Activated naive CD8-positive, alpha-beta T cell treated with anti-CD3 and anti-CD28 coated beads, Interleukin-2, amount 50 U/mL, for 24 hours (primary cell): ENCODE measurements around the gene TBC1D16.

Experiments
- ATAC-seq: fragments of 150-1000 bp; cut with Tn5 transposase; one replicate; pipeline ENCODE4 v1.10.0; 2021
- DNase-seq: peaks from one replicate; pipeline ENCODE4 v3.0.0; 2021
- H3K27ac Mint-ChIP-seq: one replicate; pipeline ENCODE4 v1.8.0; 2021; ENCODE audit warnings: mild to moderate bottlenecking, mixed read lengths
- H3K27me3 Mint-ChIP-seq: one replicate; pipeline ENCODE4 v1.8.0; 2021; ENCODE audit warnings: mixed read lengths
- H3K36me3 Mint-ChIP-seq: one replicate; pipeline ENCODE4 v1.8.0; 2021; ENCODE audit warnings: low read depth, mixed read lengths
- H3K4me1 Mint-ChIP-seq: one replicate; pipeline ENCODE4 v1.8.0; 2021; ENCODE audit warnings: mixed read lengths
- H3K4me3 Mint-ChIP-seq: one replicate; pipeline ENCODE4 v1.8.0; 2021; ENCODE audit warnings: mild to moderate bottlenecking, moderate library complexity, mixed read lengths
- H3K9me3 Mint-ChIP-seq: one replicate; pipeline ENCODE4 v1.8.0; 2021; ENCODE audit warnings: mixed read lengths

Gene TBC1D16

DNA sequence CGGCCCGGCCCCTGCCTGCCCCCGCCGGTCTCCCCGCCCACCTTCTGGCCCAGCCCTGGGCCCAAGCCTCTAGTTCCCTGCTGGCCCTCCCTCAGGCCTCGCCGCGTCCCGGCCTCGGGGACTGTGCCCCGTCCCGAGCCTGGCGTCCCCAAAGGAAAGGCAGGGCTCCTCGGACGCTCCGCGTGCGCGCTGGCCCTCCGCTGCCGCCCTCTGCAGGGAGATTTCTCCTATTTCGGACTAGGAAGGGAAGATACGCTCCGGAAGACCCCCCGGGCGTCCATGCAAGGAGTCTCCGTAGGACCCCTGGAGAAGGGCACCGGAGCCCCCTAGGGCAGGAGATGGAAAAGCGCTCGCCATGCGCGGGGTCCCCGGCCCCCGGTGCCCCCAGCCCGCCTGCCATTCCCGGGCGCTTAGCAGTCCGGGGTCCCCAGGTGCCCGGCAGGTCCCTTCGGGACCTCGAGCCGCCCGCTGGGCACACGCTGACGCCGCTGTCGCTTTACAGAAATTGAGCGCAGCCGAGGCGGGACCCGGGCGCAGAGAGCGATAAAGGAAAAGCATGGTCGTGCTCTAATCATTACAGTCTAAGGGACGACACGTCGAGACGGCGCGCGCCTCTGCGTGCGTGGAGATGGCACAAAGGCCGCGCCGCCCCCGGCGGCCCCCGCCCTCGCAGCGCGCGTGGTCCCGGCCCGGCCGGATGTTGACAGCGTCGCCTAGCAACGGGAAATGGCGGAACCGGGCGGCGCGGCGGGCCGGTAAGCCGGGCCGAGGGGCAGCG lies 454 bp upstream of the TBC1D16 start, which contains the start of gene CCDC40:
Gene CCDC40, plus strand, starts transcription at position 706 of the 778 bp plus-strand sequence. Its CDS starts 21 bp downstream, at position 727.
- H3K27ac Mint-ChIP-seq: peak within 1 kb of the TSS; percentile 72
- peak; percentile 80 for DNase-seq
- H3K4me3 Mint-ChIP-seq: peak within 1 kb of the TSS; percentile 89
- peak; percentile 81 for ATAC-seq
- no peaks in the 10 kb centered on the region for H3K9me3 Mint-ChIP-seq
- no peaks in the 10 kb centered on the region for H3K36me3 Mint-ChIP-seq
- peaks cover 14% of the 10 kb centered on the region for H3K4me1 Mint-ChIP-seq
- H3K27me3 Mint-ChIP-seq: peaks cover 16% of the 10 kb centered on the region

DNA sequence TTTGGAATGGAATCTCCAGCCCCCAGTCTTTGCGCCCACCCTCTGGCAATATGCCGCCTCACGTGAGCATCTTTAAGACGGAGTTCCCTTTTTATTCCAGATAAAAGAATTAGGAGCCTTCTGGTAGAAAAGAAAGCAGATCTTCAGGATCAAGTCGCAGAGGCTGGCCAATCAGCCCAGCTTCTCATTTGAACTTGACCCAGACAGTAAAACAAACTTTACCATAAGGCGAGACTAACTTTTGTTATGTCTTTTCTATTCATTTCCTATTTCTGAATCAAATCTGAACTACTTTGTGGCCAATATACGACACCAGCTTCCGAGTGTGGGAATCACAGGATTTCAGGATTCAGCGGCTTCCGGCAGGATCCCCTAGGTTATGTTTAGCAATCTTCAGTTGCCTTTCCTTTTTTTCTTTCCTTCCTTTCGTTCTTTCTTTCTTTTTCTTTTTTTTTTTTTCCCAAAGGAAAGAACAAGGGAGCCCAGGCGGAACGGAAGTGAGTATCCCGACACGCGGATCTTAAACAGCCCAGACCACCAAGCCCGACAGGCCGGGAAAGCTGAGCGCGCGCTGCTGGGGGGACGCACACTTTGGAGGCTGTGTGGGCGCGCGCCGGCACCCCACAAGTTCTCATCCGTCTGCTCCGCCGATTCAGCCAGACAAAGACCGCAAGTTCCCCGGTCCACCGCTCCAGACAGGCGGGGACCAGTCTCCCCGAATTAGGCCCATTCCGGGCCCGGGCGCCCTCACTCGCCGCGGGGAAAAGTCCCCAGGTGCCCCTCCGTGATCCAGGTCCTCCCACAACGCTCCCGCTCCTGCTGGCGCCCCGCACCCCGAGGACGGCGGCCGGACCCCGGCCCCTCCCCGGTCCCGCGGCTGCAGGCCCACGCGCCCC lies 633 bp downstream of the TBC1D16 start:
- Mint-ChIP-seq H3K4me1 (peaks cover 14% of the 10 kb centered on the region), H3K4me3 (peak overlapping the region; percentile 89), H3K36me3 (no peaks in the 10 kb centered on the region), H3K27ac (peak overlapping the region; percentile 67), H3K9me3 (no peaks in the 10 kb centered on the region), H3K27me3 (peaks cover 16% of the 10 kb centered on the region)
- ATAC-seq (peak; percentile 5), DNase-seq (peak; percentile 41)

DNA sequence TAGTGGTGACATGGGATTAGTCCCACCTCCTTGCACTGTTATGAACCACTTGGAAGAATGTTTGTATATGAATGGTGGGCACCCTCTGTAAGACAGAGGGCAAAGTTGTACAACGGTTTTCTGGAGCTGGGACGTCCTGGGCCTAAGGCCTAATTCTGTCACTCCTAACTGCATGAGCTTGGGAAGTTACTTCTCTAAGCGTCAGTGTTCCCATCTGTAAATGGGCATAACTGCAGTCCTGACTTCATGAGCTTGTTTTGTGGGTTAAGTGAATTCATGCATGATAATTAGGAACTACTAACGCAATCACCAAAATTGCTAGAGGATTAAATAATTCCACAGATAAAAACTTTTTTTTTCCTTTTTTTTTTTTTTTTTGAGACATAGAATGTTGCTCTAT lies 1.8 kb downstream of the TBC1D16 start:
- Mint-ChIP-seq H3K27me3 (peaks cover 16% of the 10 kb centered on the region), H3K36me3 (no peaks in the 10 kb centered on the region), H3K27ac (no peak overlapping the region), H3K9me3 (no peaks in the 10 kb centered on the region), H3K4me3 (peak overlapping the region; percentile 89), H3K4me1 (peaks cover 14% of the 10 kb centered on the region)
- ATAC-seq (no peak), DNase-seq (no peak)

DNA sequence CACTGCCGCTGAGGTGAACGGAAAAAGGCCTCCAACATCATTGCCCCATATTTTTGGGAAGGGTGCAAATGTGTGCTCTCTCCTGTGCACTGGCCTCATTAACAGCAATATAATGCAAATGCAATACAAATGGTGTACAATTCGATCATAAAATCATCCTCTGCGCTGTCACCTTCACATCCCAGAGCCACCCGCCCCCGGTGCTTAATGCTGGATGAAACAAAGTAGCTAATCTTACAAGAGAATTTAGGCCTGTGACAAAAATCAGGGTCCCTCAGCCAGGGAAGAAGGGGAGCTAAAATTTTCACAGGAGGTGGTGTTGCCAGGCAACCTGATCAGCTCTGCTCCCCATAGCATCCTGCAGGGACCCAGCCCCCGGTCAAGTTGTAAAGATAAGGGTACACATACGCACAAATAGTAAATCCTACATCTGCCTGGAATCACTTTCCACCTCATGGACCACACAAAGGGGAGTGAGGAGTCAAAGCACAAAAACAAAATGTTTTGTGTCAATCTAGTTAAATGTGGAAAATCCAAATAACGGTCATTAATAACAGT lies 3.0 kb downstream of the TBC1D16 start:
- Mint-ChIP-seq H3K4me3 (no peak overlapping the region), H3K4me1 (peaks cover 14% of the 10 kb centered on the region), H3K27ac (no peak overlapping the region), H3K9me3 (no peaks in the 10 kb centered on the region), H3K36me3 (no peaks in the 10 kb centered on the region), H3K27me3 (peaks cover 13% of the 10 kb centered on the region)
- DNase-seq: no peak
- ATAC-seq: no peak

DNA sequence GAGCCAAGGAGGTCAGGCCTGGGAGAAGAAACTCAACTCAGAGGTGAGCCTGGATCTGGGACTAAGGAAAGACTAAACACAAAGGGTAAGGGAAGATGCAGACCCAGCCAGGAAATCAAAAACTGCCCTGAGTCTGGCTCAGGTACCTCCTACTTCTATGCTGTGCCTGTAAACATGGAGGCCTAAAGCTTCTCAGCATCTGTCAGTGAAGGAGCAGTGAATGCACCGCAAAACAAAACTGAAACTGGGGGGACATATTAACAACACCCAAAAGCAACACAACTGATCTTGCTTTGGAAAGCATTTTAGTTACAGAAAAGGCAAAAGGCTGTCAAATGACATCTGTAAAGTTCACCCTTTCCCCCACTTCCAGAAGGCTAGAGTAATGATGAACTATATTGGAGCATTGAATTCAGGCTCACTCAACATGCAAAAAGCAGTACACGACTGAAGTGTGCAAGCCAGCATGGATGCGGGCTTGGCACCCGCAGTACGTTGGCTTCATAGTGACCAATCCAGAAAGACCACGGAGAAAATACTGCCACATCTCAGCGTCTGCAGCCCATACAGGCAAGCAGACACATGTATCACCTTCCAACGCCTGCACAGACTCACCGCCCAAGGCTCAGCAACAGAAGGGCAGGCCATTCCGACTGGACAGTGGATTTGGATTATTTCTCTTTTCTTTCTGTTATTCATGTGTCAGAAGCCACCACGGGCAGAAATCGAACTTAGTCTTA lies 3.8 kb downstream of the TBC1D16 start:
- H3K9me3 Mint-ChIP-seq: no peaks in the 10 kb centered on the region
- peaks cover 10% of the 10 kb centered on the region for H3K4me1 Mint-ChIP-seq
- H3K4me3 Mint-ChIP-seq: no peak overlapping the region
- no peak overlapping the region for H3K27ac Mint-ChIP-seq
- no peaks in the 10 kb centered on the region for H3K36me3 Mint-ChIP-seq
- no peak for DNase-seq
- peaks cover 10% of the 10 kb centered on the region for H3K27me3 Mint-ChIP-seq
- ATAC-seq: no peak

DNA sequence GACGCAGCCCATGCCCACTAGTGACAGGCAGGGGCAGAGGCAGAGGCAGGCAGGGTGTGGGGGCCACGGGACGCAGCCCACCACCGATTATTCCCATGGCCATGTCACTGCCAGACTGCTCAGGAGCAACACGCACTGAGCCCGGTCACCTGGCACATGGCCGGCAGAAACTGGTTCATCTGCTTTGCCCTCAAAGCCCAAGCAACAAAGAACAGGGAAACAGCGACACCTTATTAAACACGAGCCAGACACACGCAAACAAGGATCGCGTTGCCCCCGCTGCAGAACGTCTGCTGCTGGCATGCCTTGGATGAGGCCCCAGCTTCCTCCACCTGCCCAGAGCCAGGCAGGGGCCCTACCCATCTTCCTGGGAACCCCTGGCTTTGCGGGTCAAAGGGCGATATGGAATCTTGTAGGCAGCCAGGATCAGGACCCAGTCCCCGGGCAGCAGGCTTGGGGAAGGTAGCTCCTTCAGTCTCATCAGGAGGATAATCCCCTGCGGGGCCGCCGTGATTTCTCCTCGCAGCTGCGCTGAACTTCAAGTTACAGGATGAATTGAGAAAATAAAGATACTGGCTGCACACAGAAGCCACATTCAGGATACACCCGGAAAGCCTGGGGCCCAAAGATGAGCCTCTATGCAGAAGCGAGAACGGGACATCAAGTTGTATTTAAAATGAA lies 4.8 kb downstream of the TBC1D16 start:
- no peaks in the 10 kb centered on the region for H3K36me3 Mint-ChIP-seq
- no peaks in the 10 kb centered on the region for H3K9me3 Mint-ChIP-seq
- ATAC-seq (no peak), DNase-seq (no peak)
- peaks cover 8% of the 10 kb centered on the region for H3K27me3 Mint-ChIP-seq
- H3K4me1 Mint-ChIP-seq: peaks cover 9% of the 10 kb centered on the region
- H3K4me3 Mint-ChIP-seq: no peak overlapping the region
- H3K27ac Mint-ChIP-seq: no peak overlapping the region

DNA sequence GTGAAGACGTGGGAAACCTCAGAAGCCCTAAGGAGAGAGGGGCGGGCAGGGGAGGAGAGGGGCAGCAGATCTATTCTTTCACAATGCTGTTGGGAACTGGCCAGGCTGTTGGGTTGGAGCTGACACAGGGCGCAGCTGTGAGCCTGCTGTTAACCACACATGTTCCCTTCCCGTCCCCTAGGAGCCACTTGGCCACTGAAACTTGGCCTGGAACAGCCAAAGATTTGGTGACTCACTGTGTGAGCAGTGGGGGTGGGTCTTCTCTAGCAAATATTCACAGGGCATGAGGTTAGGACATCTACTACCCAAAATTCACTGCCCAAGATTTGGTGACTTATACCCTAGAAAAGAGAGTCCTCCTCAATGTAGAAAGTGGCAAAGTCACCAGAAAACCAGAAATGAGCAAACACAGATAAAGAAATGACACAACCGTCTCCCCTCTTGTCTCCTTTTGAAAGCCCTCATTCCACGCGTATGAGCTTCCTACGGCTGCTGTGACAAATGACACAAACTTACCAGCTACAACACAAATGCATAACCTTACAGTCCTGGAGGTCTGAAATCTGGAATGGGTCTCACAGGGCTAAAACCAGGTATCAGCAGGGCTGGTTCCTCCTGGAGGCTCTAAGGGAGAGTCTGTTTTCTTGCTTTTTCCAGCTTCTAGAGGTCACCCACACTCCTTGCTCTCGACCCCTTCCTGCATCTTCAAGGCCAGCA lies 6.3 kb downstream of the TBC1D16 start:
- Mint-ChIP-seq H3K27ac (no peak overlapping the region), H3K4me3 (no peak overlapping the region), H3K27me3 (peaks cover 2% of the 10 kb centered on the region), H3K36me3 (no peaks in the 10 kb centered on the region), H3K9me3 (no peaks in the 10 kb centered on the region), H3K4me1 (peaks cover under 1% of the 10 kb centered on the region)
- ATAC-seq (no peak), DNase-seq (no peak)

DNA sequence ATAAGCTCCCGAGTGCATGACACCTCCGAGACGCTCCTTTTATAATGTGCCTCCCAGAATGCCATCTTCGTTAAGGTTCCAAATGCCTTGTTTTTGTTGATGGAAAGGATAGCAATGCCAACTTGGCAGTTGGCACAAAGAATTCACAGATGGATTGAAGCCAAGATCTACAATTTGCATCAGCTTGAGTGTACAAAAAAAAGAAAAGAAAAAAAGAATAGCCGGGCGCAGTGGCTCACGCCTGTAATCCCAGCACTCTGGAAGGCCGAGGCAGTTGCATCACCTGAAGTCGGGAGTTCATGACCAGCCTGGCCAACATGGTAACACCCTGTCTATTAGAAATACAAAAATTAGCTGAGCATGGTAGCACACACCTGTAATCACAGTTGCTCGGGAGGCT lies 7.6 kb downstream of the TBC1D16 start:
- H3K27ac Mint-ChIP-seq: no peak overlapping the region
- no peak for DNase-seq
- H3K36me3 Mint-ChIP-seq: no peaks in the 10 kb centered on the region
- no peaks in the 10 kb centered on the region for H3K27me3 Mint-ChIP-seq
- ATAC-seq: no peak
- H3K4me1 Mint-ChIP-seq: no peaks in the 10 kb centered on the region
- no peaks in the 10 kb centered on the region for H3K9me3 Mint-ChIP-seq
- H3K4me3 Mint-ChIP-seq: no peak overlapping the region

DNA sequence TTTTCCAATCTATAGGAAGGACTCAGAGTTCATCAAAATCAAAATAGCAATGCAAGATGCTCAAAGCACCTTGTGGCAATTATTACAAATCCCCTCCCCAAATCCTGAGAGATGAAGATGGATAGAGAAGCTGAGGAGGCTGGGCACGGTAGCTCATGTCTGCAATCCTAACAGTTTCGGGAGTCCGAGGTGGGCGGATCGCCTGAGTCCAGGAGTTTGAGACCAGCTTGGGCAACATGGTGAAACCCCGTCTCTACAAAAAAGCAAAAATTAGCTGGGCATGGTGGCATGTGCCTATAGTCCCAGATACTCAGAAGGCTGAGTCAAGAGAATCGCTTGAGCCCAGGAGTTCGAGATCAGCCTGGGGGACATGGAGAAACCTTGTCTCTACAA lies 8.6 kb downstream of the TBC1D16 start:
- ATAC-seq (no peak), DNase-seq (no peak)
- Mint-ChIP-seq H3K9me3 (no peaks in the 10 kb centered on the region), H3K27ac (no peak overlapping the region), H3K4me1 (no peaks in the 10 kb centered on the region), H3K4me3 (no peak overlapping the region), H3K36me3 (no peaks in the 10 kb centered on the region), H3K27me3 (no peaks in the 10 kb centered on the region)

DNA sequence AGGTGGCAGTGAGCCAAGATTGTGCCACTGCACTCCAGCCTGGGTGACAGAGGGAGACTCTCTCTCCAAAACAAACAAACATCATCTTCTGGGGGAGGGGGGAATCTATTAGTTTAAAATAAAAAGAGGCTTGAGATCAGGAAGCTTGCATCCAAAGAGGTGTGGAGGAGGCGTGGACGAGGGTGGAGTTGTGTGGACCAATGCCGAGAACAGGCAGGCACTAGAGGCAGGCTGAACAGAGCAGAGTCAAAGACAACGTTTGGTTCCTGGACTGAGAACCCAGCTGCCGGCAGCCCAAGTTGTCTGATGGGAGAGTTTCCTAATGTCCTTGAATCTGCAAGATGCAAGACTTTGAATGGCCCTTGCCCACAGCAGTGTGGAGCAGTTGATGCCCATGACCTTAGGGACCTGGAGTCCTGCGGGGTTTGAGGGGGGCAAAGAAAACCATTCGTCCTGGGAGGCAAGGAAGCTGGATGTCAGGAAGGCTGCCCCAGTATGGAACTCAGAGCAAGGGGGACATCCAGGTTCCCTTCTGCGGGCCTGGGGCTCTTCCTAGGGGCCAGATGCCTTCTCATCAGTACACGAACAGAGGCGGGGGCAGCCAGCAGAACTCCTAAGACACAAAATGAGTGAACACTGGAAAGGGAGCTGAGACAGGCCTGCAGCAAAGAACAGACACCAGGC lies 9.2 kb downstream of the TBC1D16 start:
- ATAC-seq: no peak
- DNase-seq: no peak
- Mint-ChIP-seq H3K27me3 (no peaks in the 10 kb centered on the region), H3K9me3 (no peaks in the 10 kb centered on the region), H3K27ac (no peak overlapping the region), H3K4me1 (no peaks in the 10 kb centered on the region), H3K36me3 (no peaks in the 10 kb centered on the region), H3K4me3 (no peak overlapping the region)

DNA sequence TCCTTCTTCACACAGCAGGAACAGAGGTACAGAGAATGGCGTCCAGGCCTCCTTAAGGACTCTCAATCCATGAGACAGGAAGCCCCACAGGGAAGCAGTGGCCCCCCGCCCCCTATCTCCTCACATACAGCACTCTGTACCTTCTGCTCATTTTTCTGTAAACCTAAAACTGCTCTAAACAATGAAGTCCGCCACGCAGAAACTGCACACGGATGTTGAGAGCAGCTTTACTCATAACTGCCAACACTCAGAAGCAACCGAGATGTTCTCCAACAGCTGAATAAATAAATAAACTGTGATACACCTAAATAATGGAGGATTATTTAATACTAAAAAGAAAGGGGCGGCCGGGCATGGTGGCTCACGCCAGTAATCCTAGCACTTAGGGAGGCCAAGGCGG lies 9.9 kb downstream of the TBC1D16 start:
- Mint-ChIP-seq H3K27ac (no peak overlapping the region), H3K4me3 (no peak overlapping the region), H3K4me1 (no peaks in the 10 kb centered on the region), H3K36me3 (no peaks in the 10 kb centered on the region), H3K27me3 (no peaks in the 10 kb centered on the region), H3K9me3 (no peaks in the 10 kb centered on the region)
- no peak for DNase-seq
- no peak for ATAC-seq

DNA sequence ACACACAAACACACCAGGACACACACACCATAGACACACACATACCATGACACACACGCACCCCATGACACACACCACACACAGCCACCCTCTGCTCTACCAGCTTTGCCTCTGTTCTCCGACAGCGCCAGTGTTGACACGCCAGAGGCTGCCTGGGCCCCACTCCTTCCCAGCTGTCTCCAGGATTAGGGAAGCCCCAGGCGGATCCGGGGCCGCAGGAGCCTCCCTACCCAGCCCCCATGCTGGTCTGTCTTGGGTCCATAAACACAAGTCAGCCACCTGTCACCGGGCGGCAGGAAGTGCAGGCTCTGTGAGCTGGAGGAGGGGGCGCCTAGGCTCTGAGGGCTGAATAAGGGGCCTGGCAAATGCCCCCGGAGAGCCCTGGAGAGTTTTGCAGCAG lies 10.5 kb downstream of the TBC1D16 start:
- ATAC-seq (no peak), DNase-seq (no peak)
- Mint-ChIP-seq H3K27me3 (no peaks in the 10 kb centered on the region), H3K27ac (no peak overlapping the region), H3K4me1 (no peaks in the 10 kb centered on the region), H3K36me3 (no peaks in the 10 kb centered on the region), H3K9me3 (no peaks in the 10 kb centered on the region), H3K4me3 (no peak overlapping the region)
